ENCODE measurements around the gene SCN3A. TPM values are rescaled to one million over a fixed set of nuclear protein-coding genes. Genes with fewer than 3 reads are reported as not detected.

The SCN3A gene
- total RNA-seq, 1 donor from 2014 or later = 0.30 TPM

DNA sequence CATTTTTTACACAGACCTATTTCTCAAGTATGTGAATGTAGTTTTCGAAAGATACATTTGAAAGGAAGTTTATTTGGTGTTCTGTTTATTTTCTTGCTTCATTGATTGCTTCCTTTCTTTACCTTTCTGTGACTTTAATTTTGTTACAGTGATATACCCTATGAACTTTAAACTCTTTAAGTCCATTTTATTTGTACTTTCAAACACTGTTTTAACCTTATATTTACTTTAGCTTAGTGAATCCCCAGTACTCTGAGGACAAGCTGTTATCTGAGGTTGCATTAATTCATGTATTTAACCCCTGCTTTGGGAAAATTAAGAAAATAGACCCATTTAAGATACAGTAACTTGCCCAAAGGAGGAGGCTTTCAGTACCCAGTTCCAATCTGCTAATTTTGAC, 93.5 kb downstream of the SCN3A start:
- TF ChIP-seq, protein P1, sequence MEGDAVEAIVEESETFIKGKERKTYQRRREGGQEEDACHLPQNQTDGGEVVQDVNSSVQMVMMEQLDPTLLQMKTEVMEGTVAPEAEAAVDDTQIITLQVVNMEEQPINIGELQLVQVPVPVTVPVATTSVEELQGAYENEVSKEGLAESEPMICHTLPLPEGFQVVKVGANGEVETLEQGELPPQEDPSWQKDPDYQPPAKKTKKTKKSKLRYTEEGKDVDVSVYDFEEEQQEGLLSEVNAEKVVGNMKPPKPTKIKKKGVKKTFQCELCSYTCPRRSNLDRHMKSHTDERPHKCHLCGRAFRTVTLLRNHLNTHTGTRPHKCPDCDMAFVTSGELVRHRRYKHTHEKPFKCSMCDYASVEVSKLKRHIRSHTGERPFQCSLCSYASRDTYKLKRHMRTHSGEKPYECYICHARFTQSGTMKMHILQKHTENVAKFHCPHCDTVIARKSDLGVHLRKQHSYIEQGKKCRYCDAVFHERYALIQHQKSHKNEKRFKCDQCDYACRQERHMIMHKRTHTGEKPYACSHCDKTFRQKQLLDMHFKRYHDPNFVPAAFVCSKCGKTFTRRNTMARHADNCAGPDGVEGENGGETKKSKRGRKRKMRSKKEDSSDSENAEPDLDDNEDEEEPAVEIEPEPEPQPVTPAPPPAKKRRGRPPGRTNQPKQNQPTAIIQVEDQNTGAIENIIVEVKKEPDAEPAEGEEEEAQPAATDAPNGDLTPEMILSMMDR (IDR thresholded peaks at IDR 0.05) = no peak
- no peak overlapping the region for H3K27ac Mint-ChIP-seq (ENCODE audit: unreplicated experiment)
- no peak overlapping the region for H3K4me3 Mint-ChIP-seq (ENCODE audit: unreplicated experiment)
- no peaks in the 10 kb centered on the region for H3K9me3 Mint-ChIP-seq (ENCODE audit: low read depth)
- DNase-seq (ENCODE audit: low spot score) = no peak
- peaks cover 23% of the 10 kb centered on the region for H3K4me1 Mint-ChIP-seq (ENCODE audit: low read depth)
- H3K27me3 Mint-ChIP-seq (ENCODE audit: low read depth) = no peaks in the 10 kb centered on the region
- H3K36me3 Mint-ChIP-seq (ENCODE audit: low read depth) = no peaks in the 10 kb centered on the region

DNA sequence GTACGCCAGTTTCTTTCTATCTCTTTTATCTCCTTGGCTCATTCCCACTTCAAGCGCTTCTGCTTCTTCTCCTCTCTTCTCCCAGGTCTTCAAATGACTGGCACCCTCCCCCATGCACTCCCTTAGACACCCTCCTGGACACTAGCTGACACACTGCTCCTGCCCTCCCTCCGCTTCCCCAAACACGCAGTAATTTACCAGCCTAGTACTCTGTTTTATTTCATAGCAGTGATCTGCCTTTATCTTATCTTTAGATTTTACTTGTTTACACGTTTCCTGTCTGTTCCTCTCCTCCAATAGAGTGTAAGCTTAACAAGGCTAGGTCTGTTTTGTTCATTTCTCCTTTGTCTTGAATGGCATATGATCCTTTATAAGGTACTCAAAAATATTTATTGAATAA, 93.9 kb downstream of the SCN3A start:
- H3K27me3 Mint-ChIP-seq (ENCODE audit: low read depth) = no peaks in the 10 kb centered on the region
- H3K4me1 Mint-ChIP-seq (ENCODE audit: low read depth) = peaks cover 23% of the 10 kb centered on the region
- no peak for DNase-seq (ENCODE audit: low spot score)
- no peak overlapping the region for H3K4me3 Mint-ChIP-seq (ENCODE audit: unreplicated experiment)
- no peaks in the 10 kb centered on the region for H3K36me3 Mint-ChIP-seq (ENCODE audit: low read depth)
- H3K27ac Mint-ChIP-seq (ENCODE audit: unreplicated experiment) = no peak overlapping the region
- TF ChIP-seq, protein P1 (IDR thresholded peaks at IDR 0.05) = no peak
- no peaks in the 10 kb centered on the region for H3K9me3 Mint-ChIP-seq (ENCODE audit: low read depth)

DNA sequence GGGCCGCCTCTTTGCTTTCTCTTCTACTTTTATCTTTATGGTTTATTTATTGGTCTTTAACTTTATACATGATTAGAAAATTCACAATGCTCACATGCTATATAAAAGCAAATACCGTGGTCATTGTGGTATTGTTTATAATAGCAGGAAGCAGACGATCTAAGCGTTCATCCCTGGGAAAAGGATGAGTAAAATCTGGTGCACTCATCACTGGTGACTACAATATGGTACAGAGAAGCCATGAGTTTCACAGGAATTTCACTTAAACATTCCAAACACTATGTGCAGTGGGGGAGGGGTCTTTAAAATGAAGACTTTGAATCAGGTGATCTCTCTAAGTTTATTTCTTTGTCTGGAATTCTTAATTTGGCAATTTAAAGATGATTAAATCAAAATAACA, 97.9 kb downstream of the SCN3A start:
- H3K27ac Mint-ChIP-seq (ENCODE audit: unreplicated experiment) = no peak overlapping the region
- no peaks in the 10 kb centered on the region for H3K4me1 Mint-ChIP-seq (ENCODE audit: low read depth)
- no peaks in the 10 kb centered on the region for H3K36me3 Mint-ChIP-seq (ENCODE audit: low read depth)
- DNase-seq (ENCODE audit: low spot score) = no peak
- H3K4me3 Mint-ChIP-seq (ENCODE audit: unreplicated experiment) = no peak overlapping the region
- H3K9me3 Mint-ChIP-seq (ENCODE audit: low read depth) = no peaks in the 10 kb centered on the region
- TF ChIP-seq, protein P1 (IDR thresholded peaks at IDR 0.05) = no peak
- H3K27me3 Mint-ChIP-seq (ENCODE audit: low read depth) = no peaks in the 10 kb centered on the region

DNA sequence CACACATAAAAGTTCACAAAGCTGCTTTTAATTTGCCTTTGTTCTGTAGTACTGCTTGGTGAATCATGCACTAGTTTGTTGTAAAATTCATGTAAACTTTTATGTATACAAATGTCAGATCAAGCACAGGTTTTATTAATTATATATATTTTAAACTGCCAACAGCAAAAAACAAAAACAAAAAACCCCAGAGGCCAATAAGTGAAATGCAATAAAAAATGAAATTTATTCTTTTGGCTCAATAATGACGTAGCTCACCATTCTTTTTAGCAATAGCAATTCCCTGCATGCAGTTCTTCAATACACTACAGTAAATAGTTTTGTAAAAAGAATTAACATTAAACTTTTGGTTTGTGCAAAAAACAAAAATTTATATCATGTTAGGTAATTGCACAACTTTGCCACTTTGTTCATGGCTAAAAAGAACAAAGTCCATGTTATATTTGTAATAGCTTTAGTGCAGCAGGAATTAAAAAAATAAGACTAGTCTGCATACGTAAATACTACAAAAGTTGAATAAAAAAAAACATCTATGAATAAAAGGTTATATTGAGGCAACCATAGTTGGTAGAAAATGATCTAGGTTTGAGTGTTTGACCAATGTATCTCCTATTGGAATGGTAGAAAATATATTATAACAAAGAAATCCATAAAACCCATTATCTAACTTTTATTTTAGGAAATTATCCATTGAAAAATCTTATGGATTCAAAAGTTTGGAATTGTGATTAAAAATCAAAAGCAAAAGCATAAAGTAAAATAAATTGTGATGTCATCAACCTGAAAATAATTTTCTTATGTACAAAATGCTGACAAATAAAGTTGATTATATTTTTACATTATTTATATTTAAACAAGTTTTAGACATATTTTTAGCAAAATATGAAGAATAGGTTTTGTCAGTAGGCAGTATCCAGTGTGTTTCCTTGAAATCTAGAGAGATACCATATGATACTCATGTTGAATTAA, 115.6 kb downstream of the SCN3A start:
- DNase-seq (ENCODE audit: low spot score) = no peak
- Mint-ChIP-seq H3K4me3 (ENCODE audit: unreplicated experiment) (no peak overlapping the region), H3K4me1 (ENCODE audit: low read depth) (no peaks in the 10 kb centered on the region), H3K9me3 (ENCODE audit: low read depth) (no peaks in the 10 kb centered on the region), H3K27me3 (ENCODE audit: low read depth) (no peaks in the 10 kb centered on the region), H3K27ac (ENCODE audit: unreplicated experiment) (no peak overlapping the region), H3K36me3 (ENCODE audit: low read depth) (no peaks in the 10 kb centered on the region)
- TF ChIP-seq, protein P1 (IDR thresholded peaks at IDR 0.05) = peak; percentile 33

DNA sequence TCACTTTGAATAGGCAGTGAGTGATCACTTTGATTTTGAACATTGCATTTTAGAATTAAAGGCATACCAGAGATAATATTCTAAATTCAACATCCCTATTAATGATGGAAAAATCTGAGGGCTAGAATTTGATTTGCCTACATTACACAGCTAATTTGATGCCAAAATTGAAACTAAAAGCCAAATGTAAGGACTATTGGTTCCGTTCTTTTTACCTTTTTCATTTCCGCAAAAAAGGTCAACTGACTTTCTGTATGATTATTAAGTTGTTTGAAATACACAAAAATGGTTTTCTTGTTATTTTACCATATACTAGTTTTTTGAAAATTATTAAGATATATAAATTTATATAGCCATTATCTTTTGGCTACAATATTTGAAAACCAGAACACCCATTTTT, 117.5 kb downstream of the SCN3A start:
- Mint-ChIP-seq H3K27me3 (ENCODE audit: low read depth) (no peaks in the 10 kb centered on the region), H3K9me3 (ENCODE audit: low read depth) (peaks cover 10% of the 10 kb centered on the region), H3K4me3 (ENCODE audit: unreplicated experiment) (no peak overlapping the region), H3K36me3 (ENCODE audit: low read depth) (peaks cover 5% of the 10 kb centered on the region), H3K27ac (ENCODE audit: unreplicated experiment) (no peak overlapping the region), H3K4me1 (ENCODE audit: low read depth) (no peaks in the 10 kb centered on the region)
- TF ChIP-seq, protein P1 (IDR thresholded peaks at IDR 0.05) = no peak
- DNase-seq (ENCODE audit: low spot score) = no peak

All from chondrocyte (in vitro differentiated cells).